Spleen (tissue), 11 donors: ENCODE results near the gene FBXL13. TPM values are rescaled to one million over a fixed set of nuclear protein-coding genes. Genes with fewer than 3 reads are reported as not detected.

ENCODE experiments used
- DNase-seq: peaks from one replicate; pipeline ENCODE4 v3.0.0-alpha.2; 2020
- H3K27ac ChIP-seq, 8 donors: fragments of 200-600 bp; sonication (generic) in 7 of 8; 1 replicate in 4 of 8; 2 replicates in 4 of 8; pipeline versions ENCODE4 v1.5.0 to v1.8.0; 2016 to 2021; ENCODE audit warnings: inconsistent platforms in 4 of 8, mild to moderate bottlenecking in 4 of 8, moderate library complexity in 1 of 8
- H3K27me3 ChIP-seq, 7 donors: fragments of 200-600 bp; sonication (generic) in 6 of 7; replicated peaks in 1 of 7; 1 replicate in 4 of 7; 2 replicates in 3 of 7; pipeline versions ENCODE4 v1.5.0 to v1.8.0; 2016 to 2021; ENCODE audit warnings: inconsistent platforms in 3 of 7, mild to moderate bottlenecking in 1 of 7
- H3K36me3 ChIP-seq, 6 donors: fragments of 200-600 bp; sonication (generic) in 5 of 6; 1 replicate in 4 of 6; 2 replicates in 2 of 6; pipeline versions ENCODE4 v1.5.0 to v1.8.0; 2016 to 2021; ENCODE audit warnings: inconsistent platforms in 2 of 6
- H3K4me1 ChIP-seq, 6 donors: fragments of 200-600 bp; sonication (generic) in 5 of 6; 1 replicate in 3 of 6; 2 replicates in 3 of 6; pipeline versions ENCODE4 v1.5.0 to v1.8.0; 2016 to 2021; ENCODE audit warnings: inconsistent platforms in 3 of 6
- H3K4me3 ChIP-seq, 8 donors: fragments of 200-600 bp; sonication (generic) in 7 of 8; 1 replicate in 4 of 8; 2 replicates in 4 of 8; pipeline versions ENCODE4 v1.5.0 to v1.8.0; 2016 to 2021; ENCODE audit warnings: inconsistent platforms in 4 of 8, mild to moderate bottlenecking in 4 of 8, moderate library complexity in 2 of 8
- H3K9me3 ChIP-seq, 8 donors: fragments of 200-600 bp; sonication (generic) in 7 of 8; 1 replicate in 4 of 8; 2 replicates in 4 of 8; pipeline versions ENCODE4 v1.5.0 to v1.8.0; 2016 to 2021; ENCODE audit warnings: inconsistent platforms in 4 of 8
- POLR2A ChIP-seq, 3 donors: fragments of 450-650 bp; IDR thresholded peaks; one replicate each; pipeline ENCODE4 v1.5.1; 2017; ENCODE audit warnings: antibody characterized with exemption in 3 of 3, mild to moderate bottlenecking in 1 of 3
- POLR2AphosphoS5 ChIP-seq, 3 donors: sonication (generic); formaldehyde crosslinking; IDR thresholded peaks; one replicate each; pipeline ENCODE4 v1.5.1; 2017; ENCODE audit warnings: antibody characterized with exemption in 3 of 3
- whole genome bisulfite sequencing, 5 donors: extraction: QIAGEN DNeasy Blood & Tissue Kit in 3 of 5; methylation state at CpG; one replicate each; pipeline versions ENCODE4 v1.1.5 to v1.1.7; 2013 to 2018; 5-methylcytosine and 5-hydroxymethylcytosine counted together
- intact Hi-C: fragments of 100-400 bp; cut with DNase I; formaldehyde crosslinking; loops from one replicate; pipeline ENCODE4 v1.15.0; 2023; ENCODE audit warnings: low total_unique reads
- polyA plus RNA-seq, 3 donors: library from polyadenylated mRNA; stranded (reverse); fragments of 200-250 nt; gene quantifications; one replicate each; pipeline ENCODE4 v1.2.1, GENCODE V29; 2013
- total RNA-seq, 7 donors: library from RNA; depleted of rRNA in 3 of 7; stranded (reverse); fragments of >200 nt in 3 of 7; fragmentation: NEBNext Ultra II Directional in 4 of 7; extraction: Animal tissue kit (Norgen Biotek cat#: 25700) in 4 of 7; gene quantifications; one replicate each; pipeline versions ENCODE4 v1.1.0 to v1.2.1, GENCODE V29; 2016 to 2021
- TF ChIP-seq, protein P1 (sequence below), 11 experiments: fragments of 200-600 bp in 7 of 11; fragments of 450-650 bp in 4 of 11; sonication (generic) in 4 of 11; IDR thresholded peaks in 8 of 11; conservative IDR thresholded peaks in 3 of 11; 1 replicate in 7 of 11; 2 replicates in 4 of 11; pipeline versions ENCODE4 v1.4.0 to v1.8.0; 2016 to 2021; ENCODE audit warnings: antibody characterized with exemption in 11 of 11, inconsistent platforms in 4 of 11, mild to moderate bottlenecking in 1 of 11
- donor health status: healthy with polysubstance abuse.
- donor health status: DM: no; HTN: no; CAD: no; lungs with moderate emphysema.
- donor health status: DM: no; HTN: no; CAD: no.
- donor health status: Bipolar disorder and iron deficiency.
- donor health status: healthy.
- donor health status: DM: no; HTN: no; CAD: no.
- donor health status: DM: yes; HTN: yes; CAD: no.

The FBXL13 gene
- total and polyA plus RNA-seq, 10 donors, result 0.09 to 6.6 (median 2.3) TPM

DNA sequence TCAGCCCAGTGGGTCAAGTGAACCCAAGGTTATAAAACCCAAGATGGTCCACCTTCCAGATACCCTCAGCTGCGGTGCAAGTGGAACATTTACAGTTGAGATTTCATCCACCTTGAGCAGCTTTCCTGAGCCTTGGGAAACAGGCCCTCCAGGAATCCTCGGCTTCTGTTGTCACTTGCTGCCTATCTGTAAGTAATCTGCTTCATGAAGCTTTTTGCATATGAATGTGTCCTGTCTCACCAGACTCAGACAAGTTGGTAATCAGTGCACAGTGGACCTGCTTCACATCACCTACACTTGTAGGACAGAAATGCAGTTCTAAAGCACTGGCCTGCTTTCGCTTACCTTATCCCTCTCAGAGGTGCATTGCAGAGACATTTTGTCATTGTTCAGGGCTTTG lies 245.5 kb downstream of the FBXL13 start:
- 82 to 100% (median 97%) methylated on average over 3 of the region's 3 CpGs for WGBS, 5 donors
- no peak overlapping the region for H3K27ac ChIP-seq
- no peaks in the 10 kb centered on the region for H3K27me3 ChIP-seq

DNA sequence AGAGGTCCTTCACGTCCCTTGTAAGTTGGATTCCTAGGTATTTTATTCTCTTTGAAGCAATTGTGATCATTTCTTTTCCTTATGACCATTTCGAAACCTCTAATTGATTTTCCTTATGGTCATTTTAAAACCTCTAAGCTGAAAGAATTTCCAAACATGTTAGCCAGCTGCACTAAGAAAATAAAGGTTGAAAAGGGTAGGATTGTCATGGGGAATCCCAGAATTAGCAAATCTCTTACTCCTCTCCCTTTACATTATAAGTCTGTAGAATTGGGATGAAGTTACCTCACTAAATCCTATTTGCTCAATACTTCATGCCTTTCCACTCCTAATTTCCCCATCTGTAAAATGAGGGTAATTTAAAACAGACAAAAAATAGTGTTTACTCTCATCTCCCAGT lies 246.3 kb downstream of the FBXL13 start:
- Histone ChIP-seq H3K9me3 (no peaks in the 10 kb centered on the region), H3K27ac (no peak overlapping the region), H3K4me1 (no peaks in the 10 kb centered on the region), H3K4me3 (no peak overlapping the region), H3K27me3 (no peaks in the 10 kb centered on the region), H3K36me3 (peaks cover 0 to 29% (median 3%) of the 10 kb centered on the region in 6 donors)
- no peak for TF ChIP-seq POLR2AphosphoS5 (IDR thresholded peaks at IDR 0.05)
- TF ChIP-seq POLR2A (IDR thresholded peaks at IDR 0.05), result no peak
- TF ChIP-seq, protein P1, sequence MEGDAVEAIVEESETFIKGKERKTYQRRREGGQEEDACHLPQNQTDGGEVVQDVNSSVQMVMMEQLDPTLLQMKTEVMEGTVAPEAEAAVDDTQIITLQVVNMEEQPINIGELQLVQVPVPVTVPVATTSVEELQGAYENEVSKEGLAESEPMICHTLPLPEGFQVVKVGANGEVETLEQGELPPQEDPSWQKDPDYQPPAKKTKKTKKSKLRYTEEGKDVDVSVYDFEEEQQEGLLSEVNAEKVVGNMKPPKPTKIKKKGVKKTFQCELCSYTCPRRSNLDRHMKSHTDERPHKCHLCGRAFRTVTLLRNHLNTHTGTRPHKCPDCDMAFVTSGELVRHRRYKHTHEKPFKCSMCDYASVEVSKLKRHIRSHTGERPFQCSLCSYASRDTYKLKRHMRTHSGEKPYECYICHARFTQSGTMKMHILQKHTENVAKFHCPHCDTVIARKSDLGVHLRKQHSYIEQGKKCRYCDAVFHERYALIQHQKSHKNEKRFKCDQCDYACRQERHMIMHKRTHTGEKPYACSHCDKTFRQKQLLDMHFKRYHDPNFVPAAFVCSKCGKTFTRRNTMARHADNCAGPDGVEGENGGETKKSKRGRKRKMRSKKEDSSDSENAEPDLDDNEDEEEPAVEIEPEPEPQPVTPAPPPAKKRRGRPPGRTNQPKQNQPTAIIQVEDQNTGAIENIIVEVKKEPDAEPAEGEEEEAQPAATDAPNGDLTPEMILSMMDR (IDR thresholded peaks at IDR 0.05 in 8 of 11, conservative IDR thresholded peaks at IDR 0.05 in 3 of 11), result no peak
- DNase-seq, result no peak
- intact Hi-C loops, result no loop called here
- 89 to 99% (median 95%) methylated on average over 2 of the region's 2 CpGs for WGBS, 5 donors

More for the DNA sequence above, 245.5 kb downstream of the FBXL13 start:
- Histone ChIP-seq H3K9me3 (no peaks in the 10 kb centered on the region), H3K4me1 (no peaks in the 10 kb centered on the region), H3K36me3 (peaks cover 0 to 29% (median 3%) of the 10 kb centered on the region in 6 donors), H3K4me3 (no peak overlapping the region)
- TF ChIP-seq, protein P1 (IDR thresholded peaks at IDR 0.05 in 8 of 11, conservative IDR thresholded peaks at IDR 0.05 in 3 of 11), result no peak
- TF ChIP-seq POLR2AphosphoS5 (IDR thresholded peaks at IDR 0.05) (no peak), POLR2A (IDR thresholded peaks at IDR 0.05) (no peak)
- intact Hi-C loops, result no loop called here
- DNase-seq, result no peak

DNA sequence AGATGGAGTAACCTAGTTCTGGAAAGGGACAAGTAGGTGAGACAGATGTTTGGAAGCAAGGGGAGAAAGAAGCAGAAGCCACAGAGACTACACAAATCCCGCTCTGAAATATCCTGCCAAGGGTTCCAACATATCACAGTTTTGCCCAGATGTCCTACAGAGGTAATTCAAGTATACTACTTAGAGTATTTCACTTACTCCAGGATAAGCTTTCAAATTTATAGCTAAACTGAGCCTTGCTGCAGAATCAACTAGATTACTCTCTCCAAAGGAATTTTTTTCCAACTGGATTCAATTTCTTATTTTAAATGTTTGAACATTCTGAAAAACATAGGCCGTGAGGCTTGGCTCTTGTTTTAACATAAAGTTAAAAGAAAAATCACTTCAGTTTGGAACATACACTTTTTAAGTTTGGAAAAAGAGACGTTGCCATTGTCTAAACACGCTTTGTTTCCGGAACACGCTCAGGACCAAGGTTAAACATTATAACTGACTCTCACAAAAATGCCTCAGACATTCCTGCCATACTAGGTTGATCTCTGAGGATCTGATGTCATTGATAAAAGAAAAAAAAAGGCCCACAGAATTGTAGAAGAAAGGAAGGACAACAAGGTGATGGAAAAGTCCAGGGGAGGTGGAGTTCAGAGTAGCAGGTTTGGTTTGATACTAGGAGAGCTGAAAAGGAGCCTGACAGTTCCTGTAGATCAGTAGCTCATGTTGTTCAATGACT lies 251.0 kb downstream of the FBXL13 start:
- Histone ChIP-seq H3K36me3 (peaks cover 0 to 14% (median 3%) of the 10 kb centered on the region in 6 donors), H3K27me3 (no peaks in the 10 kb centered on the region), H3K4me3 (no peak overlapping the region), H3K9me3 (no peaks in the 10 kb centered on the region), H3K27ac (no peak overlapping the region), H3K4me1 (peaks cover 0 to 6% (median 0%) of the 10 kb centered on the region in 6 donors)
- no peak for DNase-seq
- WGBS, 5 donors, result 82 to 95% (median 92%) methylated on average over 6 of the region's 6 CpGs
- intact Hi-C loops, result no loop called here
- no peak for TF ChIP-seq POLR2AphosphoS5 (IDR thresholded peaks at IDR 0.05)
- TF ChIP-seq, protein P1 (IDR thresholded peaks at IDR 0.05 in 8 of 11, conservative IDR thresholded peaks at IDR 0.05 in 3 of 11), result no peak
- TF ChIP-seq POLR2A (IDR thresholded peaks at IDR 0.05), result no peak

DNA sequence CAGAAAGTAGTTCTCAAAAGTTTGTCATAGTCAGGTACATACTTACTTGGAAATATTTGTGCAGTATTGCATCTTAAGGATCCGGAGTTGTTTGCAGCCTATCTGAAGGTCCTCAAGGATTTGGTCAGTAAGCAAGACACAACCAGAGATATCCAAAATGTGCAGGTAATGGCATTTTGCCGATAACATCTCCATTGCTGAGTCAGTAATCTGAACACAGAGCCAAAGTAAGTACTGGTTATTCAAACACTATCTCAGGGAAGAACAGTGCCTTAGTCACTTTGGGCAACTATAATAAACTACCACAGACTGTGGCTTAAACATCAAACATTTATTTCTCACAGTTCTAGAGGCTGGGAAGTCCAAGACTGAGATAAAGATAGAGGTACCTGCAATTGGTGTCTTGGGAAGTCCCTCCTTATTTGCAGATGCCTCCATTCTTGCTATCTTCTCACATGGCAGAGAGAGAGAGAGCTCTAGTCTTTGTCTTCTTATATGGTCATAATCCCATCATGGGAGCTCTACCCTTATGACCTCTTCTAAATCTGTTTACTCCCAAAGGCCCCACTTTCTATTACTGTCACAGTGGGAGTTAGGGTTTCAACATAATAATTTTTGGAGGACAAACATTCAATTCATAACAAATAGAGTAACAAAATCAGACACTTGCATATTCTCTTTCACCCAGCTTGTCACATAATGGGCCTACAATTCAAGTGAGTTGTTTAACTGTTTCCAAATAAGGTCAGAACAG lies 252.4 kb downstream of the FBXL13 start:
- 97 to 100% (median 99%) methylated on average over 2 of the region's 2 CpGs for WGBS, 5 donors
- H3K27ac ChIP-seq, result no peak overlapping the region
- H3K9me3 ChIP-seq, result no peaks in the 10 kb centered on the region
- peaks cover 0 to 6% (median 0%) of the 10 kb centered on the region in 6 donors for H3K4me1 ChIP-seq
- no peak overlapping the region for H3K4me3 ChIP-seq
- H3K27me3 ChIP-seq, result no peaks in the 10 kb centered on the region
- intact Hi-C loops, result no loop called here
- H3K36me3 ChIP-seq, result peaks cover 0 to 8% (median 2%) of the 10 kb centered on the region in 6 donors
- TF ChIP-seq, protein P1 (IDR thresholded peaks at IDR 0.05 in 8 of 11, conservative IDR thresholded peaks at IDR 0.05 in 3 of 11), result no peak
- TF ChIP-seq POLR2A (IDR thresholded peaks at IDR 0.05) (no peak), POLR2AphosphoS5 (IDR thresholded peaks at IDR 0.05) (no peak)
- no peak for DNase-seq
